NCI-H748 (cell line): ENCODE data around the gene DGLUCY.
"Not testable (repeated sequence)": the region's sequence is repeated elsewhere in the genome, so short reads cannot be mapped to it uniquely, and the experiment has no call there.

Source experiments
- DNase-seq: peaks from one replicate; lab custom pipeline; 2025; ENCODE audit not compliant: unreplicated experiment; lab: John Stamatoyannopoulos, UW

DGLUCY gene

DNA sequence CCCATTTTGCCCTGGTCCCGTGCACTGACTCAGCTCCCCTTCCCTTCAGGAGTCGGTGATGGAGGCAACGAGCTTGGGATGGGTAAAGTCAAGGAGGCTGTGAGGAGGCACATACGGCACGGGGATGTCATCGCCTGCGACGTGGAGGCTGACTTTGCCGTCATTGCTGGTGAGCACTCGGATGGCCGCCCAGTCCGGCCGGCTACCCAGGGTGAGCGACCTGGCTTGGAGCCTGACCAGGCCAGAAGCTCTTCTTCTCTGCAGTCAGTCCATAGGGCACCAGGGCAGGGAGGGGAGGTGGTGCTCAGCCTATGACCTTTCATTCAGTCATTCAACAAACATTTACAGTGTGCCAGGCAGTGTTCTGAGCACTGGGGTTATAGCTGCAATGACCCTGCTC is 90.8 kb downstream of the DGLUCY start:
- DNase-seq, result no peak

DNA sequence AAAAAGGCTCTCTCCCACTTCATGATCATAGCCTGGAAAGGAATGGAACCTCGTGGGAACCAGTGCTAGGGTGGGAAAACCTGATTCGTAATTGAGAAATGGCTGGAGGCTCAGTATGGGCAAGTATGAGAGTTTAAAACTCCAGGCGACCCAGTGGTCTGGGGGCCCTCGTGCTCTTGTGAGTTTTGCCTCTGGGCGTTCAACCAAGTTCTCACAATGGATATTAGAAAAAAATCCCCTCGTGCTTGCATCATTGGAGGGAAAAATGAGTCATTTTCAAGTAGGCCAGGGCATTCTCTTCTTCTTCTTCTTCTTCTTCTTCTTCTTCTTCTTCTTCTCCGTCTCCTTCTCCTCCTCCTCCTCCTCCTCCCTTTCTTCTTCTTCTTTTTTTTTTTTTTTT is 91.6 kb downstream of the DGLUCY start:
- DNase-seq, result no peak

DNA sequence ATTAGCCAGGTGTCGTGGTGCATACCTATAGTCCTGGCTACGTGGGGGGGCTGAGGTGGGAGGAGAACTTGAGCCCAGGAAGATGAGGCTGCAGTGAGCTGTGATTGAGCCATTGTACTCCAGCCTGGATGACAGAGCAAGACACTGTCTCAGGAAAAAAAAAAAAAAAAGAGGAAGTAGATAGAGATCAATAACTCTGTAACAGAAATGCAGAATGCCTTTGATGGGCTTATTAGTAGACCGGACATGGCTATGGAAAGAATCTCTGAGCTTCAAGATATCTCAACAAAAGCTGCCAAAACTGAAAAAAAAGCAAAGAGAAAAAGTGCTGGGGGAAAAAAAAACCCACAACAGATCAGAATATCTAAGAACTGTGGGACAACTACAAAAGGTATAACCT is 93.1 kb downstream of the DGLUCY start:
- no peak for DNase-seq

DNA sequence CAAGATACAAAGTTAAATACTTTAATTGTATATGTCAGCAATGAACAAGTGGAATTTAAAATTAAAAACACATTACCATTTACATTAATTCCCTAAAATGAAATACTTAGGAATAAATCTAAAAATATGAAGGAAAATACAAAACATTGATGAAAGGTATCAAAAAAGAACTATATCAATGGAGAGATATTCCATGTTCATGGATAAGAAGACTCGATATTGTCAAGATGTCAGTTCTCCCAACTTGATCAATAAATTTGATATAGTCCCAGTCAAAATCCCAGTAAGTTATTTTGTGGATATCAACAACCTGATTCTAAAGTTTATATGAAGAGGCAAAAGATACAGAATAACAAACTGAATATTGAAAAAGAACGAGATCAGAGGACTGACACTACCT is 97.1 kb downstream of the DGLUCY start:
- DNase-seq, result no peak

DNA sequence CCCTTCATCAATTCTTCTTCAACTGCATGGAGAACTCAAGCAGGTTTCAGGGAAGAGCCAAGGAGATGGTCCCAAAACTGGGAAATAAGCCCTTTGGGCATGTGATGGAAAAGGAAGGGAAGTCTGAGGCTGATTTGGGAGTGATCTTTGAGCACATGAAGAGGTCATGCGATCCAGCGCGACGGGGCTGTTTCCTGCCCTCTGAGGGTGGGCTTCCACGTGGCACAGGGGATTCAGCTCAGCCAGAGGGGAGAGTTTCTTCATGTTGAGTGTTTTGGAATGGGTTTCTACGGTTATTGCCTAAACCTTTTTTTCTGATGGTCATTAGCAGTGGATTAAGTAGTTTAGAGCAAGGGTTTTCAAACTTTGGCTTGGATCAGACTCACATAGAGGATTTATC is 100.4 kb downstream of the DGLUCY start:
- no peak for DNase-seq

DNA sequence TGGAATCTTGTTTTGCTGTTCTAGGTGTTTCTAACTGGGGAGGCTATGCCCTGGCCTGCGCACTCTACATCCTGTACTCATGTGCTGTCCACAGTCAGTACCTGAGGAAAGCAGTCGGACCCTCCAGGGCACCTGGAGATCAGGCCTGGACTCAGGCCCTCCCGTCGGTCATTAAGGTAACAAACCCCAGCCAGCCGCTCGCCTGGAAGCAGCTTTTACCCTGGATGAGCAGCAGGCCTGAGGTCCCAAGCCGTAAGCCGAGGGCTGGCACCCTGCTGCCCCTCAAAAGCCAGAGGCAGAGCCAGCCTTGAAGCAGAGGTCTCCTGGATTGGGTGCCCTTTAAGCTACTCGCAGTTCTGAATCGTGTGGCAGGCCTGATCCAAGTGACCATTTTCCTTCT is 101.5 kb downstream of the DGLUCY start:
- no peak for DNase-seq

DNA sequence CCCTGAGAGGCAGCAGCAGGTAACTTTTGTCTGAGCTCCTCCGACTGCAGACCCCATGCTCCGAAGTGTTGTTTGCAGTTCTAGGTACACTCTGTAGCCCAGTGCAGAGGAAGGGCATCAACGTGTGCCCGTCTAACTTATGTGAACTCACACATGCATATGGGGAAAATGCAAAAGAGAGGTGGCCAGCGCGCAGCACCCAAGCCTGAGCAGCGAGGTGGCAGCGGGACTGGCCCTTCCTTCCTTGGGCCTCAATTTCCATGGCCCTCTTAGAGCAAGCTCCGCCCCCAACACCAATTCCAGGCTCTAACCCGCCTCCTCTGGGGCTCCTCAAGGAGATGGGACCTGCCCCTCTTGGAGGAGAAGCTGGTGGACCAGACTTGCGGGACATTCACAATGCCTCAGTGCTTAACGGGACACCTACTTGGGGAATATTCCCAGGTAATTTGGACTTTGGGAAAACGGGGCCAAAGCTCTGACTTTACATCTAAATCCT is 102.9 kb downstream of the DGLUCY start:
- DNase-seq, result no peak

DNA sequence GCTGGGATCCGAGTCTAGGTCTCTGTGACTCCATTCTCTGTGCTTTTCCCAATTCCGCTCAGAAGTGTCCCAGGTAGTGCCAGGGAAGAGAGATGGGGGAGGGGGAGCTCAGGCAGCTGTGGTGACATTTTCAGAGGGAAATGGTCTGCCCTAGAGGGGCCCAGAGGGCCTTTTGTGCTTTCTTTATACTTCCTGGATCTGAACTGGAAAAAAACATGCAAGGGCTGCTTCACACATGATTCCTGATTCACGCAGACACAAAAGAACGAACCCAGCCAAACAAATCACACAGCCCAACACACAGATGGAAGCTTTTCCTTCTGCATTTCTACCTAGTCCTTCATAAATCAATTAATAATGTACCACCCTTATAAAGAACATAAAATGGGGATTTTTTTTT is 104.1 kb downstream of the DGLUCY start:
- DNase-seq, result no peak

DNA sequence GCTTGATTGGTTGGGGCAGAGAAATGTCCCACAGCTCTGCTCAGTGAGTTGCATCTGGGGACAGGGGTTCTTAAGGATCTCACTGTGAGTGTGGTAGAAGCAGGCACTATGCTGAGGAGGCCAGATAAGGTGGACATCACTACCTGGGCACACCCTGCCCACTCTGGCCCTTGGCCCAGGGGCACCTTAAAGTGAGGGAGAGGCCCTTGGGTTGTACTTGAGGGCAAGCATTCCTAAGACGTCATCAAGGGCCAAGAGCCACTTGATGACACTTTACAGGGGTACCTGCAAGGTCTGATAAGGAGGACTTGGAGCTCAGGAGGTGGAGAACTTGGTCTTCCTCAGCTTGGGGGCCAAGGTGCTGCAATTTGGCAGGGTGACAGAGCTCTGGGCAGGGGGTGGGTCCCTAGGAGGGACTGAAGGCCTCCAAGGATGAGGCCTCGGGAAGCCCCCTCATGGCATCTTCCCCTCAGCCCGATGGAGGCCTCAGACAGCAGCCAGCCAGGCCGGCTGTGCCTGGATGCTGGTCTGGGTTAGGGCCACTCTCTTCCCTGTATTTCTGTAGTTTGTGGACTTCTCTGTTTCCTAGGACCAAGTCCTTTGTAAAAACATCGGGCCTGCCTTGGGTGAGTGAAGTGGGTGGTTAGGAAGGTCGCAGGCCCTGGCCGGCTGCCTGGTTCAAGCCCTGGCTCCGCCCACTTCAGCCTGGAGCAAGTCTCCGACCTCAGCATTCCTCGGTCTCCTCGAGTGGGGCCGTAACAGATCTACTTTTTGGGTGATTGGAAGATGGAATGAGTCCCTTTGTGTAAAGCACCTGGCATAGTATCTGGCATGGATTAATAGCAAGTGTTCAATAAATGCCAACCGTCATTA is 105.9 kb downstream of the DGLUCY start:
- DNase-seq, result no peak

DNA sequence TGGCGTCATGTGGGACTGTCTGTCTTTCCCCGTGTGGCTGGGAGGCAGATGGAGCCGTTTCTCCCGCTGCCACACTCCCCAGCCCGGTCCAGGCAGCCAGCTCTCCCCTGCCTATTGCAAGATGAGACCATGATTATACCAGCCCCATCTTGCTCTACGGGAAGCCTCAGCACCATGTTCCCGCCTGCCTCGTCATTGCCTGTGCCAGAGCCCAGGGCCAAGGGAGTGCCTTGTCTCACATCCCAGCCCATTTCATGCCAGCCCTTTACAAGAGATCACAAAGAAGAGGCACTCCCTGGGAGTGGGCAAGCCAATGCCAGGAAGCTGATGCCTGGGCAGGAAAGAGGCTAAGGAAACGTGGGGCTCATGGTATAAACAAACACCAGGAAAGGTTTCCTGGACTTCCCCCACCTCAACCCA is 106.7 kb downstream of the DGLUCY start:
- no peak for DNase-seq

DNA sequence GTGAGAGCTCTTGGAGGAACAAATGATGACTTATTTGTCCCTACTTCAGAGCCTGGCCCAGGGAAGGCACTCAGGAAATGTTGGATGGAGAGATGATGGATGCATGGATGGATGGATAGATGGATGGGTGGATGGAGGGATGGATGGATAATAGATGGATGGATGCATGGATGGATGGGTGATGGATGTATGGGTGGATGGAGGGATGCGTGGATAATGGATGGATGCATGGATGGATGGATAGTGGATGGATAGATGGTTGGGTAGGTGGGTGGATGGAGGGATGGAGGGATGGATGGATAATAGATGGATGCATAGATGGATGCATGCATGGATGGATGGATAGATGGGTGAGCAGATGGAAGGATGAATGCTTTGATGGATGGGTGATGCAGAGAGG is 107.4 kb downstream of the DGLUCY start:
- DNase-seq, result no peak

DNA sequence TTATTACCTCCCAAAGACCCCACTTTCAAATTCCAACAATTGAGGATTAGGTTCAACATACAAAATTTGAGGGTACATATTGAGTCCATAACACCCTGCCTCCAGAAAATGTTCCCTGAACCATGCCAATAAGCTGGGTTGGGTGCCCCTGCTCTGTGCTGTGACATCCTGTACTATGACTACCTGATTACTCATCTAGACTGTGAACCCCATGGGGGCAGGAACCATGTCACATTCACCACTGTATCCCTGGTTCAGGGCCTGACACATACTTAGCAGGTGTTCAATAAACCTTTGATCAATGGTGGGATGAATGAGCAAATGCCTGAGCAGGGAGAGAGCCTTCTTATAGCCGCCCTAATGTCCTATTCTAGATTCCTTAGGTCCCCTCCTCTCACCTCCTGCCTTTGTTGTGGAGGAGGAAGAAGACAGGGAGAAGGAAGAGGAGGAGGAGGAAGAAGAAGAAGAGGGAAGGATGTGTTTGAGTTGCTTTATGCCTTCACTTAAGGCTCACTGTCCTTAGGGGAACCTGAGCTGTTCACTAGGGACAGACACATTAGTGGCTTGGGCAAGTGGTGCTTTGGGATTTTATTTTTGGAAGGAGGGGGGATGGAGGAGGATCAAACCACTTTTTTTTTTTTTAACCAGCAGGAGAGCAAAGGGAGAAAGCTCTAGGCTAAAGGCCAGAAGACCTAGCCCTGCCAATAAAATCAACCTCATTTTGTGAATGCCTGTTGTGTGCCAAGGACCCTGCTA is 109.3 kb downstream of the DGLUCY start:
- no peak for DNase-seq

DNA sequence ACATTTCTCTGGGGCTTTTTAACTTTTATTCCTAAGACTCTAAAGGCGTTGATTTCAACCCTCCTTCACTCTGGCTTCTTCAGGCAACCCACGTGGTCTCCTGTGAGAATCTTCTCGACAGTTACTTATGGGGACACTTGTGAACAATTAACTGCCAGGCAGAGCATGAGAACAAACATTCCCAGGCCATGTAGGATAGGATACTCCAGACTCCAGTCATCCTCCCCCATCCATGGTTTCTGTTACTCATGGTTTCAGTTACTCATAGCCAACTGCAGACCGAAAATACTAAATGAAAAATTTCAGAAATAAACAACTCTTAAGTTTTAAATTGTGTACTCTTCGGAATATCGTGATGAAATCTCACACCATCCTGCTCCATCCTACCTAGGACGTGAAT is 111.2 kb downstream of the DGLUCY start:
- no peak for DNase-seq

DNA sequence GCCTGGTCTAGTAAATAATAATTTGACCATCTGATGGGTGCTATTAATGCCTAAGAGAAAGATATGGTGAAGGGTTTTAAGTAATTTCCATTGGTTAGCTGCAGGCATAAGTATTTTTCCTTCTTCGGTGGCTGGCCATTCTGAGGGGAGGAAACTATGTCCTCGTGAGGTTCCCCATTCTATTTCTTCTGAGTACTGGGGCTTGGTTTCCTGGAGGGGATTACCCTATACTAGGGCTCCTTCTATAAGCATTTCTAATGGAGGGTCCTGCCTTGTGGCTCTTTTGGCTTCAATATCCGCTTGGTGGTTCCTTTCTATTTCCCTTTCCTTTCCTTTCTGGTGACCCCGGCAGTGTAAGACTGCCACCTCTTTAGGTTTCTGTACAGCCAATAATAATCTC is 112.5 kb downstream of the DGLUCY start:
- not testable (repeated sequence) for DNase-seq

DNA sequence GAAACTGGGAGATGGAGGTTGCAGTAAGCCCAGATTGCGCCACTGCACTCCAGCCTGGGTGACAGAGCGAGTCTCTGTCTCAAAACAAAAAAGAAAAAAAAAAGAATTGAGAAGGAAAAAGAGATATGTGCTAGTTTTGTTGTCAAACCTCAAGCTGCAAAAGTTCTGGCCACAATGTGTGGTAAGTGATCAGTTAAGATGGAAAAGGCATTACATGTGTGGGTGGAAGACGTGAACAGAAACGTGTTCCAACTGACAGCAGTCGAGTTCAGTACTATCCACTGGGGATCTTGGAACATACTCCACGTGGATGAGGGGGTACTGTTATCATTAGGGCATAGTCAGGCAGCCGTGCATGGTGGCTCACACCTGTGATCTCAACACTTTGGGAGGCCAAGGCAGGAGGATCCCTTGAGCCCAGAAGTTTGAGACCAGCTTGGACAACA is 113.3 kb downstream of the DGLUCY start:
- no peak for DNase-seq

DNA sequence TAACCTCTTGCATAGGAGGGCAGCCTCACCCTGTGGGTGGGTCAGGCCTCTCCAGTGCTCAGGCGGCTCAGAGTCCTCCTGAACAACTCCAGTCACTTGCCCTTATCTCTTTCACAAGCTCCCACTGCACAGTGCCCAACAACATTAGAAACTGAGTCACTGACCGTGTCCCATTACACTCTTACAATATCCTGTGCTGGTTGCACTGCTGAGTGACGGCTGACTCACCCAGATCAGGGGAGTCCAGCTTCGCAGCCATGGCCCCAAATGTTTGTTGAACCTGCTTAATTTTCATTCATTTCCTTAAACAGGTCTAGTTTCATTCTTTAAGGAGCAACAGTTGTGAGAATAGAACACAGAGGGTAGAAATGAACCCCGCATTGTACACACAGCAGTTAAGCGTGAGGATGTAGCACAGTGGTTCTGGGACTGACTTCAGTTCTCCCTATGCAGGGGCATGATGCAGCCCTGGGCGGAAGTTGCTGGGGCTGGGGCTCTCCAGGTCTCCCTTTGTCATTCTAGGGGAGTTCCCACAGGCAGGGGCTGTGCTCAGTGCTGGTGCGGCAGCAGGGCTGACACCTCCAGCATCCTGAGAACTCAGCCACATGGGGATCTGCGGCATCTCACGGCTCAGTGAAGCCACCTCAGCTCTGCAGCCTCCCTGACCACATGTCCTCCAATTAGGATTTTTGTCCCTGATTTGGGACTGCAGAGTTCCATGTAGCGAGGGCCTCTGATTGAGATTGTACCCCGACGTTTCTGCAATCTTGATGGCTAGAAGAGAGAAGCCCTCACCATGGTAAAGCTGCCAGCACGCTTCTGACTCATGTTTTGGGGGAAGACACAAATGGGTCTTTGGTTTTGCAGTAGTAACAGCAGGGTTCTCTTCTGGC is 114.5 kb downstream of the DGLUCY start:
- no peak for DNase-seq

DNA sequence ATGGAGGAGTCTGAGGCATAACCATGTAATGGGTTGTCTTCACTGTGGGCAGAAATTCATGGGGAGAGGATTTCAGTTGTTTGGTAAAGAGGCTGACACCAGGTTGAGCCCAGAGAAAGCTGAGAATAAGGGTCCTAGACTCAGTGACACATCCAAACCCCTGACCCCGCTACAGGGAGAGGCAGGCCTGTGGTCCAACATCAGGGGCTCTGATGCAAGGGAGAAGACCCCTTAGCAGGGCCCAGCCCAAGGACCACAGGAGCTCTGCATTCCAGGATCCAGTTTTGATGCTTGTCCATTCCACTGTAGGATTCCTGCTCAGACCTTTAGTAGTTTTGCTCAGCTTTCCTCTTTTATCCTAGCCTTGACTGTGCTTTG is 115.1 kb downstream of the DGLUCY start:
- DNase-seq, result no peak

DNA sequence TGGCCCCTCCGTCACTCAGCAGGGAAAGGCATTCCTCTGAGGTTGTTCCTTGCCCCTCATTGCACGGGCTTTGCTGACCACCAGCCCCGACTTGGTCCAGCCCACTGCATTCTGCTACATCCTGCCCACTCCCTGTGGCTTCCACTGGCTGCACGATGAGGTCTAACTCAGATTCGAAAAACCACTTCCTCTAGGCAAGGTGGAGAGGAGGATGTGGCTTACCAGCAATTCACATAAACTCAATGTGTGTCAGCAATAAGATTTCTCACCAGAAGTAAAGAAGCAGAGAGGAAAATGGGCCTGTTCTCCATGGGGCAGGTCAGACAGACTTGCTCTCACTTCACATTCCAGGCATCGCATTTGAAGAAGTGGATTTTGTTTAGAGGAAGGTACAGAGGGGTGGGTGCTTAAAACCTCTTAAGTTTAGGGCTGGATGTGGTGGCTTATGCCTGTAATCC is 115.9 kb downstream of the DGLUCY start:
- no peak for DNase-seq

DNA sequence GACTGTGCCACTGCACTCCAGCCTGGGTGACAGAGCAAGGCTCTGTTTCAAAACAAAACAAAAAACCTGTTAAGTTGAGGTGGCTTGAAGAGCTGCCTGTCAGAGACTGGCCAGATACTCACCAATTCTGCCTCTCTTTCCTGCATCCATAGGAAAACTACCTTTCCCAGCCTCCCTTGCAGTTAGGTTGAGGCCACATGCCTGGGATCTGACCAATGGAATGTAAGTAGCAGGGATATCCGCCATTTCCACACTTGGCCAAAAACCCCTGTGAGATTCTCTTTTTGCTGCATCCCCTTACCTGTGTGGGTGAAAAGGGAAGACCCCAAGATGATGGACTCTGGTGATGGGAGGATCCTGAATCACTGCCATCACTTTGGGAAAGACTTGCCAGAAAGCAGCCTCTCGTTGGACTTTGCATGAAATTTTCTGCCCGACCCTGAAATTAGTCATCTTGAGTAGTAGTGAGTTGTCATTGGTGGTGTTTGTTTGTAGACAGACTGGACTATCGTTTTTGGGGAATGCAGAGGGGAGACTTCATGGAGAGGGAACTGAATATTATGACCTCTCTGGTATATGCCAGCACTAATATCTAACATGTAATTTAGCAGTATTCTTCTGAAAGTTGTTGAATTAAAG is 116.6 kb downstream of the DGLUCY start:
- no peak for DNase-seq

DNA sequence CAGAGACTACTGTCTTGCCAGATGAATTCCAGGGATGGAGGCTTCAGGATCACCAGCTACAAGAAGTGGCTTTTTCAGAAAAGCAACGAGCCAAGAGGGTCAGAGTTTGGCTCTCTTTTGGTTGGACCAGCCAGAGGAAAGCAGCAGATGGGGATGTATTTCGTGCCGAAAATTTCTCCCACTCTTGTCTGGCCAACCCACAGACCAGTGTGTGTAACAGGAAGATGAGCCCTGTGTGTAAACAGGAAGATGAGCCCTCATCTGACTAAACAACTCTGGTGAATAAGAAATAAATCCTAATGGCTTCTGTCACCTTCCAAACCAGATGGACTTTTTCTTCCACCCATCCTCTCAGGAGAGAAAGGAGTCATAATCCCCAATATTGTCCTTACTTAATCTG is 117.6 kb downstream of the DGLUCY start:
- DNase-seq, result no peak

DNA sequence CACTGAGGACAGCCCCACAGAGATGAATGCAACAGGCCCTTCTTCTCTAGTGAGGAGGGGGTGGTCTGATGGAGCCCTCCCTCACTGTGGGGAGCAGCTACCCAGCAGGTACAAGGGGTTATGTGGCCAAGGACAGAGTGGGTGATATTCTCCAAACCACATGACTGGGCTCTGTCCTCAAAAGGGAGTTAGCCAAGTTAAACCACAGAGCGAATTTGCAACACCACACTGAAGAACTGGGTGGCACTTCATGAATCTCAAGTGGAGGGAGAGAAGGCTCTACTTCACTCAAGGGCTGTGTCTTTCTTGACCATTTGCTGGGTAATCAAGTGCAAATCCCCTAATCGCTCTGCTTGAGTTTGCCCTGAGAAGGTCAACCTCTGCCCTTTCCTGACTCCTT is 118.2 kb downstream of the DGLUCY start:
- no peak for DNase-seq
